K562 (cell line): ENCODE measurements around the gene MOB4. TPM values are rescaled to one million over a fixed set of nuclear protein-coding genes. Genes with fewer than 3 reads are reported as not detected.

Source experiments
- CBFB ChIP-seq: sonication (generic); formaldehyde crosslinking; IDR thresholded peaks from 2 replicates; pipeline ENCODE4 v1.4.0; 2020; ENCODE audit warnings: mild to moderate bottlenecking, missing genetic modification reagents
- EP300 ChIP-seq: IDR thresholded peaks from 2 replicates; pipeline ENCODE4 v1.6.1; 2012; ENCODE audit warnings: low read length, improper control_type of control experiment
- ETV6 ChIP-seq, 3 experiments: fragments of 150-350 bp in 1 of 3; sonication (generic) in 1 of 3; formaldehyde crosslinking in 1 of 3; IDR thresholded peaks; 2 replicates each; pipeline versions ENCODE4 v1.6.1 to v1.8.0; 2014 to 2022; ENCODE audit warnings: borderline replicate concordance in 2 of 3, low read depth in 2 of 3, antibody characterized with exemption in 1 of 3, low read length in 1 of 3, mild to moderate bottlenecking in 1 of 3, missing genetic modification reagents in 1 of 3
- GMEB1 ChIP-seq: fragments of 250-450 bp; sonication (Bioruptor Pico); IDR thresholded peaks from 2 replicates; pipeline ENCODE4 v1.4.0; 2020; ENCODE audit warnings: mild to moderate bottlenecking
- HDAC8 ChIP-seq: fragments of 450-650 bp; IDR thresholded peaks from 2 replicates; pipeline ENCODE4 v1.6.1; 2016; ENCODE audit warnings: mild to moderate bottlenecking, missing genetic modification characterization, moderate library complexity, missing compliant biosample characterization
- HDGF ChIP-seq: fragments of 450-650 bp; IDR thresholded peaks from 2 replicates; pipeline ENCODE4 v1.6.1; 2016
- HMG20A ChIP-seq: fragments of 450-650 bp; formaldehyde crosslinking; conservative IDR thresholded peaks from 2 replicates; pipeline ENCODE4 v1.4.0; 2020; ENCODE audit warnings: mild to moderate bottlenecking, mixed read lengths
- HSF4 ChIP-seq: fragments of 250-450 bp; sonication (Bioruptor Pico); IDR thresholded peaks from 2 replicates; pipeline ENCODE4 v2.1.2; 2022; ENCODE audit warnings: mild to moderate bottlenecking, moderate library complexity, borderline replicate concordance
- MAX ChIP-seq: sonication (generic); formaldehyde crosslinking; IDR thresholded peaks from 2 replicates; pipeline ENCODE4 v1.9.0; 2022; ENCODE audit warnings: mild to moderate bottlenecking, missing genetic modification reagents
- MYNN ChIP-seq, 2 experiments: sonication (generic); formaldehyde crosslinking in 1 of 2; IDR thresholded peaks; 2 replicates each; pipeline versions ENCODE4 v1.5.0 to v1.6.1; 2016 to 2020; ENCODE audit warnings: antibody characterized with exemption in 1 of 2, missing genetic modification reagents in 1 of 2
- NCOA4 ChIP-seq: fragments of 450-650 bp; IDR thresholded peaks from 2 replicates; pipeline ENCODE4 v1.6.1; 2018; ENCODE audit warnings: mild to moderate bottlenecking; ENCODE audit not compliant: partially characterized antibody
- POLR2A ChIP-seq: fragments of 450-650 bp; conservative IDR thresholded peaks from 2 replicates; pipeline ENCODE4 v1.6.1; 2016
- POLR2G ChIP-seq: fragments of 200-400 bp; formaldehyde crosslinking; IDR thresholded peaks from 2 replicates; pipeline ENCODE4 v1.6.1; 2017; ENCODE audit warnings: low read depth, mild to moderate bottlenecking, antibody characterized with exemption, low read length, moderate library complexity
- PTBP1 ChIP-seq: fragments of 200-400 bp; formaldehyde crosslinking; IDR thresholded peaks from 2 replicates; pipeline ENCODE4 v1.6.1; 2017; ENCODE audit warnings: low read depth, low read length
- RBM25 ChIP-seq: fragments of 200-400 bp; formaldehyde crosslinking; IDR thresholded peaks from 2 replicates; pipeline ENCODE4 v1.6.1; 2018; ENCODE audit warnings: low read length, low read depth, moderate library complexity; ENCODE audit not compliant: severe bottlenecking
- RFX5 ChIP-seq: IDR thresholded peaks from 2 replicates; pipeline ENCODE4 v1.6.1; 2011; ENCODE audit warnings: low read depth, mild to moderate bottlenecking, improper control_type of control experiment, low read length
- SIX5 ChIP-seq, 2 experiments: IDR thresholded peaks; 2 replicates each; pipeline ENCODE4 v1.6.1; 2011; ENCODE audit warnings: low read length in 2 of 2, borderline replicate concordance in 1 of 2, low read depth in 1 of 2, mild to moderate bottlenecking in 1 of 2, moderate library complexity in 1 of 2; ENCODE audit not compliant: insufficient read depth in 1 of 2
- TCF7 ChIP-seq: sonication (generic); IDR thresholded peaks from 2 replicates; pipeline ENCODE4 v1.6.1; 2016; ENCODE audit warnings: antibody characterized with exemption, borderline replicate concordance
- ZFP30 ChIP-seq: fragments of 250-450 bp; sonication (Bioruptor Pico); IDR thresholded peaks from 2 replicates; pipeline ENCODE4 v1.8.0; 2022; ENCODE audit warnings: moderate library complexity, mild to moderate bottlenecking, inconsistent platforms, borderline replicate concordance
- ZNF217 ChIP-seq: sonication (generic); formaldehyde crosslinking; IDR thresholded peaks from 2 replicates; pipeline ENCODE4 v1.8.0; 2022; ENCODE audit warnings: mild to moderate bottlenecking, missing genetic modification reagents
- ZNF280B ChIP-seq: fragments of 250-450 bp; sonication (Bioruptor Pico); IDR thresholded peaks from 2 replicates; pipeline ENCODE4 v1.5.1; 2021; ENCODE audit warnings: mild to moderate bottlenecking
- ZNF282 ChIP-seq: sonication (generic); formaldehyde crosslinking; IDR thresholded peaks from 2 replicates; pipeline ENCODE4 v1.8.1; 2023; ENCODE audit warnings: missing genetic modification reagents
- ZNF561 ChIP-seq: fragments of 450-650 bp; formaldehyde crosslinking; conservative IDR thresholded peaks from 2 replicates; pipeline ENCODE4 v1.4.0; 2020; ENCODE audit warnings: mild to moderate bottlenecking, moderate library complexity
- polyA plus RNA-seq, 8 experiments: library from polyadenylated mRNA; depleted of rRNA in 4 of 8; stranded (reverse) in 5 of 8; unstranded in 3 of 8; fragments of >200 nt; fragmentation: Nextera tagmentation in 2 of 8; fragmentation: Illumina TruSeq in 1 of 8; extraction: Ambion mirVana in 2 of 8; extraction: Trizol in 1 of 8; gene quantifications; 2 replicates each; pipeline versions ENCODE4 v1.2.1 to v1.2.3, GENCODE V29; 2011 to 2014; ENCODE audit warnings: inconsistent platforms in 1 of 8, missing spikeins in 1 of 8
- total RNA-seq, 7 experiments: library from RNA; depleted of rRNA in 6 of 7; stranded (reverse); fragments of >200 nt in 6 of 7; fragmentation: Illumina TruSeq in 2 of 7; extraction: Trizol in 2 of 7; gene quantifications; 2 replicates each; pipeline versions ENCODE4 v1.2.1 to v1.2.3, GENCODE V29; 2011 to 2021; ENCODE audit warnings: low replicate concordance in 1 of 7
- TF ChIP-seq, protein P1 (sequence below): fragments of 250-450 bp; sonication (Bioruptor Pico); IDR thresholded peaks from 2 replicates; pipeline ENCODE4 v1.9.0; 2021; ENCODE audit warnings: mild to moderate bottlenecking
- TF ChIP-seq, protein P2 (sequence below): fragments of 450-650 bp; IDR thresholded peaks from 2 replicates; pipeline ENCODE4 v1.6.1; 2016

Gene MOB4
- total and polyA plus RNA-seq, 9 of the 15 experiments (the other 6 are each of a cell fraction or from before 2014, with no cell fraction given): 13.5 to 30.8 (median 22.2) TPM

DNA sequence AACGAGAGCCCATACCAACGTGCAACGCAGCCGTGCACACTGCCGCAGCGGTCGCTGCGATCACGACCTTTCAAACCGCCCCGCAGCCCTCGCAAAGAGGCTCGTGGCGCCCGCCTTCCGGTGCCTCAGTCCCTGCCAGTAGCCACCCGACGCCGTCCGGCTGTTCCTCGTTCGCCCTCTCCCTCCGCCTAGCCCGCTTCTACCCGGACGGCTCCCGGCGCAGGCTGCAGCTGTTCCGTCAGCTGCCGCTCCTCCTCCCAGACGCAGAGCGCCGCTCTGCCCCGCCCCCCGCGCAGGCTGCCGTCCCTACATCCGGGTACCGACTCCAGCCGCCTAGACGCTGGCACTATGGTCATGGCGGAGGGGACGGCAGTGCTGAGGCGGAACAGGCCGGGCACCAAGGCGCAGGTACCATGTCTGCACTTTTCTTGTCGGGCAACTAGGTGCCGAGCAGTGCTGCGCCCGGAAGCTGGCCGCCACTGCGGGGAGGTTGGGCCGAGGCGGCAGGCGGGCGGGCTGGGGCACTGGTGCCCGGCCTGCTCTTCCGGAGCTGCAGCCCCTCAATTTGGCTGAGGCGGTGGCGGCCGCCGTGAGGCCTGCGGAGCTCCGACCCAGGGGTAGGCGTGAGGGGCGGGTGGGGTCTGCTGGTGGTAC is at the start of gene MOB4 (continued):
- TF ChIP-seq ZNF280B (CRISPR knock-in tag) (no peak), NCOA4 (no peak), MAX (CRISPR knock-in tag) (peak; percentile 80), HDGF (no peak), RBM25 (no peak), ZNF561 (CRISPR knock-in tag) (no peak), POLR2A (peak; percentile 85), ZFP30 (no peak), HMG20A (no peak), ZNF282 (CRISPR knock-in tag) (no peak), ZNF217 (CRISPR knock-in tag) (no peak), POLR2G (peak; percentile 95), HDAC8 (tag) (no peak), PTBP1 (no peak), HSF4 (no peak), TCF7 (no peak), CBFB (no peak), RFX5 (no peak), GMEB1 (CRISPR knock-in tag) (peak; percentile 100), MYNN (IDR thresholded peaks at IDR 0.05) (peak; percentile 41; the same call in 1 of the 2 replicates), MYNN (CRISPR knock-in tag; IDR thresholded peaks at IDR 0.05) (no peak), ETV6 (IDR thresholded peaks at IDR 0.05; ENCODE audit: borderline replicate concordance in 1 of 2, low read depth in 2 of 2, low read length in 1 of 2) (no peak), ETV6 (CRISPR knock-in tag; IDR thresholded peaks at IDR 0.05; ENCODE audit: borderline replicate concordance) (peak; percentile 35; the same call in 1 of the 2 replicates), EP300 (peak; percentile 94), SIX5 (IDR thresholded peaks at IDR 0.05; ENCODE audit: borderline replicate concordance in 1 of 2, insufficient read depth in 1 of 2, low read depth in 1 of 2, low read length in 2 of 2) (no peak)
- TF ChIP-seq, protein P1, sequence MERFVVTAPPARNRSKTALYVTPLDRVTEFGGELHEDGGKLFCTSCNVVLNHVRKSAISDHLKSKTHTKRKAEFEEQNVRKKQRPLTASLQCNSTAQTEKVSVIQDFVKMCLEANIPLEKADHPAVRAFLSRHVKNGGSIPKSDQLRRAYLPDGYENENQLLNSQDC (CRISPR knock-in tag): no peak
- TF ChIP-seq, protein P2, sequence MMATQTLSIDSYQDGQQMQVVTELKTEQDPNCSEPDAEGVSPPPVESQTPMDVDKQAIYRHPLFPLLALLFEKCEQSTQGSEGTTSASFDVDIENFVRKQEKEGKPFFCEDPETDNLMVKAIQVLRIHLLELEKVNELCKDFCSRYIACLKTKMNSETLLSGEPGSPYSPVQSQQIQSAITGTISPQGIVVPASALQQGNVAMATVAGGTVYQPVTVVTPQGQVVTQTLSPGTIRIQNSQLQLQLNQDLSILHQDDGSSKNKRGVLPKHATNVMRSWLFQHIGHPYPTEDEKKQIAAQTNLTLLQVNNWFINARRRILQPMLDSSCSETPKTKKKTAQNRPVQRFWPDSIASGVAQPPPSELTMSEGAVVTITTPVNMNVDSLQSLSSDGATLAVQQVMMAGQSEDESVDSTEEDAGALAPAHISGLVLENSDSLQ: peak; percentile 48
